OCI-LY7 (cell line): ENCODE measurements around the gene MPZL3.

Source experiments
- CTCF ChIP-seq: fragments of 200-600 bp; sonication (generic); conservative IDR thresholded peaks from 2 replicates; pipeline ENCODE4 v1.5.1; 2014; ENCODE audit warnings: mild to moderate bottlenecking, antibody characterized with exemption, low read length, moderate library complexity, mixed read lengths
- EZH2phosphoT487 ChIP-seq: fragments of 200-600 bp; sonication (generic); IDR thresholded peaks from 2 replicates; pipeline ENCODE4 v1.6.1; 2018; ENCODE audit warnings: low read depth, borderline replicate concordance, mild to moderate bottlenecking, mixed run types, antibody characterized with exemption, low read length, moderate library complexity, mixed read lengths

GRCh38 chr11:118212781-118213191, 39.4 kb downstream of the MPZL3 start:
- TF ChIP-seq CTCF (no peak), EZH2phosphoT487 (no peak)
